ENCODE data around the gene FRMD4A. TPM values are rescaled to one million over a fixed set of nuclear protein-coding genes. Genes with fewer than 3 reads are reported as not detected.

FRMD4A gene
- total and polyA plus RNA-seq, 5 donors from 2014 or later: 0.34 to 2.4 (median 0.54) TPM

DNA sequence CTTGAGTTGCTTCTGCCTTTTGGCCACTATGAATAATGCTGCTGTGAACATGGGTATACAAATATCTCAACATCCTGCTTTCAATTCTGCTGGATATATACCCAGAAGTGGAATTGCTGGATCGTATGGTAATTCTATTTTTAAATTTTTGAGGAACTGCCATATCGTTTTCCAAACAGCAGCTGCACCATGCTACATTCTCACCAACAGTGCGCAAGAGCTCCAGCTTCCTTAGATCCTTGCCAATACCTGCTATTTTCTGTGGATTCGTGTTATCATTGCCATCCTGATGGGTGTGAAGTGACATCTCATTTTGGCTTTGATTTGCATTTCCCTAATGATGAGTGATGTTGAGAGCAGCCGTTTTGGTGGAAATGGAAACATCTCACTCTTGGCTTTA, 26.7 kb downstream of the FRMD4A start:
- H3K4me1 ChIP-seq (ENCODE audit: control insufficient read depth, insufficient read depth, low read length, poor library complexity, severe bottlenecking): no peaks in the 10 kb centered on the region
- DNase-seq (no peak), ATAC-seq (ENCODE audit: low read depth in 2 of 2) (no peak)
- H3K36me3 ChIP-seq (ENCODE audit: control insufficient read depth, insufficient read depth, low read length): no peaks in the 10 kb centered on the region
- Mint-ChIP-seq H3K9me3 (no peaks in the 10 kb centered on the region), H3K36me3 (no peaks in the 10 kb centered on the region), H3K4me3 (no peak overlapping the region), H3K27ac (no peak overlapping the region), H3K4me1 (no peaks in the 10 kb centered on the region), H3K27me3 (peaks cover 5% of the 10 kb centered on the region)
- H3K4me3 ChIP-seq (ENCODE audit: low read depth, low read length): no peak overlapping the region
- no peak overlapping the region for H3K27ac ChIP-seq (ENCODE audit: insufficient read depth, low read length, poor library complexity, severe bottlenecking)
- H3K27me3 ChIP-seq (ENCODE audit: control insufficient read depth, insufficient read depth, low read length): peaks cover 12% of the 10 kb centered on the region
- no peaks in the 10 kb centered on the region for H3K9me3 ChIP-seq (ENCODE audit: control insufficient read depth in 2 of 2, low read length in 2 of 2)

GRCh38 chr10:14302035-14302434, 28.7 kb downstream of the FRMD4A start:
- DNase-seq (no peak), ATAC-seq (ENCODE audit: low read depth in 2 of 2) (no peak)
- Histone ChIP-seq H3K4me3 (ENCODE audit: low read depth, low read length) (no peak overlapping the region), H3K4me1 (ENCODE audit: control insufficient read depth, insufficient read depth, low read length, poor library complexity, severe bottlenecking) (no peaks in the 10 kb centered on the region), H3K27ac (ENCODE audit: insufficient read depth, low read length, poor library complexity, severe bottlenecking) (no peak overlapping the region), H3K27me3 (ENCODE audit: control insufficient read depth, insufficient read depth, low read length) (peaks cover 12% of the 10 kb centered on the region), H3K9me3 (ENCODE audit: control insufficient read depth in 2 of 2, low read length in 2 of 2) (no peaks in the 10 kb centered on the region), H3K36me3 (ENCODE audit: control insufficient read depth, insufficient read depth, low read length) (no peaks in the 10 kb centered on the region)
- Mint-ChIP-seq H3K27ac (no peak overlapping the region), H3K4me1 (no peaks in the 10 kb centered on the region), H3K36me3 (no peaks in the 10 kb centered on the region), H3K27me3 (peaks cover 10% of the 10 kb centered on the region), H3K4me3 (no peak overlapping the region), H3K9me3 (no peaks in the 10 kb centered on the region)

- ATAC-seq (ENCODE audit: low read depth in 2 of 2) (no peak), DNase-seq (no peak)
- Histone ChIP-seq H3K27me3 (ENCODE audit: control insufficient read depth, insufficient read depth, low read length) (peaks cover 9% of the 10 kb centered on the region), H3K27ac (ENCODE audit: insufficient read depth, low read length, poor library complexity, severe bottlenecking) (no peak overlapping the region), H3K4me1 (ENCODE audit: control insufficient read depth, insufficient read depth, low read length, poor library complexity, severe bottlenecking) (no peaks in the 10 kb centered on the region), H3K9me3 (ENCODE audit: control insufficient read depth in 2 of 2, low read length in 2 of 2) (no peaks in the 10 kb centered on the region), H3K4me3 (ENCODE audit: low read depth, low read length) (no peak overlapping the region), H3K36me3 (ENCODE audit: control insufficient read depth, insufficient read depth, low read length) (no peaks in the 10 kb centered on the region)
- H3K36me3 Mint-ChIP-seq: no peaks in the 10 kb centered on the region
- no peak overlapping the region for H3K27ac Mint-ChIP-seq
- peaks cover 0 to 1% (median 0%) of the 10 kb centered on the region in 4 donors for H3K4me1 Mint-ChIP-seq
- no peaks in the 10 kb centered on the region for H3K9me3 Mint-ChIP-seq
- peaks cover 13% of the 10 kb centered on the region for H3K27me3 Mint-ChIP-seq
- no peak overlapping the region for H3K4me3 Mint-ChIP-seq
Observed at GRCh38 chr10:14299556-14299955, 31.2 kb downstream of the FRMD4A start.

GRCh38 chr10:14296065-14296709, 34.5 kb downstream of the FRMD4A start:
- Mint-ChIP-seq H3K27me3 (peaks cover 18% of the 10 kb centered on the region), H3K4me1 (peaks cover 0 to 5% (median 0%) of the 10 kb centered on the region in 4 donors), H3K4me3 (no peak overlapping the region), H3K36me3 (no peaks in the 10 kb centered on the region), H3K9me3 (peaks cover 0 to 19% (median 3%) of the 10 kb centered on the region in 7 donors), H3K27ac (no peak overlapping the region)
- Histone ChIP-seq H3K4me3 (ENCODE audit: low read depth, low read length) (no peak overlapping the region), H3K27ac (ENCODE audit: insufficient read depth, low read length, poor library complexity, severe bottlenecking) (no peak overlapping the region), H3K36me3 (ENCODE audit: control insufficient read depth, insufficient read depth, low read length) (no peaks in the 10 kb centered on the region), H3K27me3 (ENCODE audit: control insufficient read depth, insufficient read depth, low read length) (peaks cover 3% of the 10 kb centered on the region), H3K9me3 (ENCODE audit: control insufficient read depth in 2 of 2, low read length in 2 of 2) (peaks cover 2 to 14% of the 10 kb centered on the region in 2 experiments), H3K4me1 (ENCODE audit: control insufficient read depth, insufficient read depth, low read length, poor library complexity, severe bottlenecking) (no peaks in the 10 kb centered on the region)
- no peak for ATAC-seq (ENCODE audit: low read depth in 2 of 2)
- no peak for DNase-seq

- peaks cover 0 to 5% (median 0%) of the 10 kb centered on the region in 4 donors for H3K4me1 Mint-ChIP-seq
- H3K9me3 Mint-ChIP-seq: peaks cover 2 to 24% (median 10%) of the 10 kb centered on the region in 7 donors
Observed at GRCh38 chr10:14294347-14295059, 36.2 kb downstream of the FRMD4A start.

GRCh38 chr10:14293526-14293925, 37.2 kb downstream of the FRMD4A start:
- Histone ChIP-seq H3K36me3 (ENCODE audit: control insufficient read depth, insufficient read depth, low read length) (no peaks in the 10 kb centered on the region), H3K27ac (ENCODE audit: insufficient read depth, low read length, poor library complexity, severe bottlenecking) (no peak overlapping the region), H3K9me3 (ENCODE audit: control insufficient read depth in 2 of 2, low read length in 2 of 2) (peaks cover 7 to 22% of the 10 kb centered on the region in 2 experiments), H3K4me3 (ENCODE audit: low read depth, low read length) (no peak overlapping the region), H3K27me3 (ENCODE audit: control insufficient read depth, insufficient read depth, low read length) (peaks cover 5% of the 10 kb centered on the region), H3K4me1 (ENCODE audit: control insufficient read depth, insufficient read depth, low read length, poor library complexity, severe bottlenecking) (no peaks in the 10 kb centered on the region)
- H3K4me1 Mint-ChIP-seq: peaks cover 0 to 5% (median 0%) of the 10 kb centered on the region in 4 donors
- peaks cover 20% of the 10 kb centered on the region for H3K27me3 Mint-ChIP-seq
- ATAC-seq (ENCODE audit: low read depth in 2 of 2): no peak
- H3K27ac Mint-ChIP-seq: no peak overlapping the region
- no peaks in the 10 kb centered on the region for H3K36me3 Mint-ChIP-seq
- H3K4me3 Mint-ChIP-seq: no peak overlapping the region
- peaks cover 2 to 26% (median 10%) of the 10 kb centered on the region in 7 donors for H3K9me3 Mint-ChIP-seq
- no peak for DNase-seq

More at GRCh38 chr10:14294347-14295059, 36.2 kb downstream of the FRMD4A start:
- H3K4me3 ChIP-seq (ENCODE audit: low read depth, low read length): no peak overlapping the region
- no peak overlapping the region for H3K27ac Mint-ChIP-seq
- H3K27ac ChIP-seq (ENCODE audit: insufficient read depth, low read length, poor library complexity, severe bottlenecking): no peak overlapping the region
- peaks cover 2% of the 10 kb centered on the region for H3K27me3 ChIP-seq (ENCODE audit: control insufficient read depth, insufficient read depth, low read length)
- H3K36me3 ChIP-seq (ENCODE audit: control insufficient read depth, insufficient read depth, low read length): no peaks in the 10 kb centered on the region
- no peaks in the 10 kb centered on the region for H3K4me1 ChIP-seq (ENCODE audit: control insufficient read depth, insufficient read depth, low read length, poor library complexity, severe bottlenecking)
- no peaks in the 10 kb centered on the region for H3K36me3 Mint-ChIP-seq
- H3K9me3 ChIP-seq (ENCODE audit: control insufficient read depth in 2 of 2, low read length in 2 of 2): peaks cover 7 to 22% of the 10 kb centered on the region in 2 experiments
- no peak overlapping the region for H3K4me3 Mint-ChIP-seq
- peaks cover 18% of the 10 kb centered on the region for H3K27me3 Mint-ChIP-seq
- DNase-seq: no peak
- ATAC-seq (ENCODE audit: low read depth in 2 of 2): no peak

DNA sequence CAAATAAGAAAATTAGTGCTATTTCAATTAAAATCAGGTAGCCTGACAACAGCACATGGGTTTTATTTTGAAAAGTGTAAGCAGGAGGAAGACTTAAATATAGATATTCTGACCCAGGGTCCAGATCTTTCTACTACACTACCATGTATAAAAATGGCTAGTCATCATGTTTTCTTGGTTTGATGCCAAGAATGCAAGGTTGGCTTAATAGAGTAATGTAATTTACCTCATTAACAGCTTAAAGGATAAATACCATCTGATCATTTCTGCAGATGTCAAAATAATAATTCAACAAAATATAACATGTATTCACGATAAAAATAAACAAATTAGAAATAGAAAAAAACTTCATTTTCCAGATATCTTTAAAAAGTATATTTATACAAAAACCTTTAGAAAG, 39.4 kb downstream of the FRMD4A start:
- Mint-ChIP-seq H3K36me3 (no peaks in the 10 kb centered on the region), H3K27ac (no peak overlapping the region), H3K4me3 (no peak overlapping the region), H3K27me3 (peaks cover 27% of the 10 kb centered on the region), H3K4me1 (peaks cover 0 to 5% (median 0%) of the 10 kb centered on the region in 4 donors), H3K9me3 (peaks cover 2 to 27% (median 10%) of the 10 kb centered on the region in 7 donors)
- Histone ChIP-seq H3K9me3 (ENCODE audit: control insufficient read depth in 2 of 2, low read length in 2 of 2) (peaks cover 7 to 24% of the 10 kb centered on the region in 2 experiments), H3K36me3 (ENCODE audit: control insufficient read depth, insufficient read depth, low read length) (no peaks in the 10 kb centered on the region), H3K4me1 (ENCODE audit: control insufficient read depth, insufficient read depth, low read length, poor library complexity, severe bottlenecking) (no peaks in the 10 kb centered on the region), H3K4me3 (ENCODE audit: low read depth, low read length) (no peak overlapping the region), H3K27ac (ENCODE audit: insufficient read depth, low read length, poor library complexity, severe bottlenecking) (no peak overlapping the region), H3K27me3 (ENCODE audit: control insufficient read depth, insufficient read depth, low read length) (peaks cover 5% of the 10 kb centered on the region)
- DNase-seq: no peak
- no peak for ATAC-seq (ENCODE audit: low read depth in 2 of 2)
